ENCODE data around the gene KIAA2012.
"Not testable (repeated sequence)": the region's sequence is repeated elsewhere in the genome, so short reads cannot be mapped to it uniquely, and the experiment has no call there.

The KIAA2012 gene

DNA sequence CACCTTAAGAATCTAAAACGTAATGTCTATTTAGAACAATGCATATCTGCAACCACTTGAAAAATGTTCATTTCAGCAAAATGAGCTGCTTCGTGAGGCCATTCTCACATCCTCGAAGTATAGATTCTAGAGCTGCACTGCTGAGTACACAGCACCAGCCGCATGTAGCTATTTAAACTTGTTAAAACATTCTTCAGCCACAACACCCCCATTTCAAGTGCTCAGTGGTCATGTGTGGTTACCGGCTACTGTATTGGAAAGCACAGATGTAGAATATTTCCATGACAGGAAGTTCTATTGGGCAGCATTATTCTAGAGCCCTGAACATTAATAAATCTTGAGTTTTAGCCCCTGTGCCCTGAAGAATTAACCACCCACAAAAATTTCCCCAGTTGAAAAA lies 130.3 kb downstream of the KIAA2012 start:
- DNase-seq = no peak

DNA sequence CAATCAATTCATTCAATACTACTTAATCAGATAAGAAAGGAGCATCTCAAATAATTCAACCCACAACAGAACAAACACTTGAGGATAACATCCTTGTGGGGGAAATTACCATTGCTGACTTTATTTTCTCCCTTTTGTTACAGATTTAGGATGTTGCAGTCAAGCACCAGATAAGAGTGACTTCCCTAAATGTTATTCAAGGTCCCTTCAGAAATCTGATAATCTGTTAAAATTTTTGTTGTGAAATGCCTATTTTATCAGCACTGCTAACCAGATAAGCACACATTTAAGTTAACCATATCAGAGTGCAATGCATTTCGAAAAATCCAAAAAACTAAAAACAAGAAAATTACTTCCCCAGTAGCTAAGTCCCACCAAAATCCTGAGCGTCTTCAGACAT lies 131.8 kb downstream of the KIAA2012 start:
- no peak for DNase-seq

DNA sequence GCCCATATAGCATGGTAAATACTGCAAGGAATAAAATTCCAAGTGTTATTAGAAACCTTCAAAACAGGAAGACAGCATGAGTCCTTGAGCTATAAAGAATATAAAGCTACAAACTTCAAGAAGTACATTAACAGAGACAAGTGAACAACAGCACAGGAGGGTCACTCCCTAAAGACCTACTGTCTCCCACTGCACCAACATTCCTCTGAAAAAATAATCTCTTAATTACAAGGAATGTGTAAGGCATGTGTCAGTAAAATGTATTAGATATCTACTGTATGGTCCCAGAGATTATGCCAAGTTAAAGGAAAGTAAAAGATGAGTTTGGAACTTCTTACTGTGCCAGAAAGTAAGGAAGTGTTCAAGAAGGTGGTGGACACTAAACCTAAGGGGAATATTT lies 135.5 kb downstream of the KIAA2012 start:
- no peak for DNase-seq

DNA sequence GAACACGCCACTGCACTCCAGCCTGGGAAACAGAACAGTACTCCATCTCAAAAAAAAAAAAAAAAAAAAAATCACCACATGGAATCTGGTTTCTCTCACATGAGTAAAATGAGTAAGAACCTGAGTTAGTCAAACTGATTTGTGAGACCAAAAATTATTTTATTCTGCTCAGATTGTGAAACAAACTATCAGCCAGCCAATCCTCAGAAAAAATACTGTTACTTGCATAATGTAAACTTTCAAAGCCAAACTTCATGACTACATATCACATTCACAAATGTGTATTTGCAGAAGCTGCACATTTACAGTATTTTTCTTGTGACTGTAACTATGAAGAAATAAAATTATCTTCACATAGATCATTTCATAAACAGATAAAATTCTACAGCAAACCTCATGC lies 142.1 kb downstream of the KIAA2012 start:
- no peak for DNase-seq

DNA sequence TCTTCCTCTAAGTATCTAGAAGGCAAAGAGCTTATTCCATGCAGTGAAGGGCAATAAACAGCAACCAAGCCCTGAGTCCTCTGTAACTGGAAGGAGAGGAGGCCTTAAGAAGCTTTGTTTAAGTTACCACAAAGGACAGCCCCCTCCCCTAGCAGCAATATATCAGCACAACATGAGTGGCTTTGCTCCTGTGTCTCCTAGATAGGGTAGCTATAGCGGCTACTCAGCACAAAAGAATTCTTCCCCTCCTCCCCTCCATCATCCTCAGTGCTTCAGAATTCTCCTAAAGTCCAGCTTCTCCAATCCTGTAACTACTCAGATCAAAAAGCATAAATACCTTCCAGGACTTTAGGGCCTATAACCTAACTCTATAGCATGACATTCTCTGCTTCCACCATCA lies 148.8 kb downstream of the KIAA2012 start:
- peak; percentile 36 for DNase-seq

DNA sequence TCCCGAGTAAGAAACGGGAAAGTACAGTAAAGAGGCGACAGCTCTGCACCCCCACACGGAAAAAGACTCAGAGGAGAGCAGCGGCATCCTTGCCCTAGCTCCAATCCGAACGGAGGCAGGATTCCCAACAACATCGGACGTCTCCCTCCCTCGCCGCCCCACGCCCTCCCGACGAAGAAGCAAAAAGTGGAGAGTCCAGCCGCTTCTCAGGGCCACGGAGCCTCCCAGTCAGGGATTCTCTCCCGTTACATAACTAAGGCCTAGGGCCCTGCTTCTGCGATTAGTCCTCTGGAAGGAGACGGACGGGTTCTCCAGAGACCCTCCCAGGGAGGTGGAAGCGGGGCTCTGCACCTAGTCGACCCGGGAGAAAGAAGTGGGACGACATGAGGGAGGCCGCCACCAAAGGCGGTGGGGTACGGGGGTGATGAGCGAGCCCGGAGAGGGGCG lies 164.8 kb downstream of the KIAA2012 start:
- DNase-seq = peak; percentile 70

DNA sequence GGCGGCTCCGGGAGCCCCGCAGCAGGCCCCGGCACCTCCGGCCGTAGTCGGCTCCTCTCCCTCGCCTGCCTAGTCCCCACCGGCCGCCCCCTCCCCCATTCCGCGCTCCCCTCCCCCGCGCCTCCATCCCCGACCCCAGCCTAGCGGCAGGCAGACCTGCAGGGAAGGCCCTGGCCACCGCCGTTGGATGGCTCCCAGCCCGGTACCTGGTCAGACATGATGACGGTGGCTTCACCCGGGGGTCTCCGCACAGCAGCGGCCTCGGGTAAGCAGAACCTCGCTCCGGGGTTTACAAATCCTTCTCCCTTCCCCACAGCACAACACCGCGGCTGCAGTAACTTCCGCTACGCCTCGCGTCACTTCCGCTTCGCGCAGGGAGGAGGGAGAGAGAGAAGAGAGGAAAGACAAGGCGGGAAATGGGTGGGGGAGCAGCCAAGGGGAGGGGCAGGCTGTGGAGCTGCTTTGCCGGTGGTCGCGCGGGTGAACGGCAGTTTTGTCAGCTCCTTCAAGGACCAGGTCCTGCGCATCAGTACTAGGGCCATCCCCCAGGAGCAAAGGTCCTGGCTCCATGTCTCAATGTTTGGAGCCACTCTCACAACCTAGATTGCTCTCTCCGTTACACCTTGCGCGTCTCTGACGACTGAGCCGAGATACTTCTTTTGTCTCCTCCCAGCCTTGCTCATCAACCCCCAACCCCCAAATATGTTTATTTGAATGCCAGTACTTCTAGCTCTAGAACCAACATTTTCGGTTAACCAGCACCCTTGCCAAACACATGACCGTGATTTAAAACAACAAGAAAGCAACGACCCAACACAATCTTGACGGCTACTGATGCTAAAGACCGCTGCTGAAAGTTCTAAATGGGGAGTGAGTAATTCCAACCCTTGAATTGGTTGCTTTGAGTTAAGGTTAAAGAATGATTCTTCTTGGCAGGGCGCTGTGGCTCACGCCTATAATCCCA lies 165.5 kb downstream of the KIAA2012 start, which contains the start of gene SUMO1:
Gene SUMO1, minus strand, starts transcription at position 364 of the 964 bp plus-strand sequence. Its CDS starts 146 bp downstream, at position 218.
- peak; percentile 98 for DNase-seq

DNA sequence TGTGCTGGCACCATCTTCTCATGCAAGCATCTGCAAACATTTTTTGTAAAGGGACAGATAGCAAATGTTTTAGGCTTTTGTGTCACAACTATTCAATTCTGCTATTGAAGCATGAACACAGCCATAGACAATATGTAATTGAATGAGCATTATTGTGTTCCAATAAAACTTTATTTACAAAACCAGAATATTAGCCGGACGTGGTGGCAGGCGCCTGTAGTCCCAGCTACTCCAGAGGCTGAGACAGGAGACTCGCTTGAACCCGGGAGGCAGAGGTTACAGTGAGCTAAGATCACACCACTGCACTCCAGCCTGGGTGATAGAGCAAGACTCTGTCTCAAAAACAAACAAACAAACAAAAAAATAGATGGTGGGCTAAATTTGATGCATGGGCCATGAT lies 174.7 kb downstream of the KIAA2012 start:
- not testable (repeated sequence) for DNase-seq

DNA sequence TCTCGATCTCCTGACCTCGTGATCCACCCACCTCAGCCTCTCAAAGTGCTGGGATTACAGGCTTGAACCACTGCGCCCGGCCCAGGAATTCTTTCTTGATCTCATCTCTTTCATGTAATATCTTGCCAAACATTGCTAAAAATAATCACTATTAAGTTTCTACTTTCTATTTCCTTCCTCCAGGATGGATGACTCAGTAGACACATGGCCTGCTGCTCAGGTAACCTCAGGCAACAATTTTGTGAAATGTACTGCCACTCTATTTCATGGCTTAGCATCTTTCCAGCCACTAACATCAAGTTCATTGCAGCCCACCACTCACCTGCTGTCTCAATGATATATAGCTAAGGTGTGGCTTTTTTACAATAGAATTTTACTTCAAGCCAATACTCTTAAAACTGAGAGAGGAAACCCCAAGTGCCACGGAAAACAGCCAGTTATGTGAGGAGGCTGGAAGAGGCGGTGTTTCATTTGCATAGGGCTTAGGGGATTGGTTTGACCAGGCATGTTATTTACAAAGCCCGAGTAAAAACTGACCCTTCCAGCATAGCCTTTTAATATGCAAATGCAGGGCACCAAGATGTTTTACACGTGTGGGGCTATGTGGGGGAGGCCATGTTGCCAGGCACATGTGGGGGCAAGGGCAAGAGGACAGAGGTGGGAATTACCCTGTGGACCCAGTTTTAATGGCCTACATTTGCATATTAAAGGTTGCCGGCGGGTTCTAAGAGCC lies 176.6 kb downstream of the KIAA2012 start:
- no peak for DNase-seq

DNA sequence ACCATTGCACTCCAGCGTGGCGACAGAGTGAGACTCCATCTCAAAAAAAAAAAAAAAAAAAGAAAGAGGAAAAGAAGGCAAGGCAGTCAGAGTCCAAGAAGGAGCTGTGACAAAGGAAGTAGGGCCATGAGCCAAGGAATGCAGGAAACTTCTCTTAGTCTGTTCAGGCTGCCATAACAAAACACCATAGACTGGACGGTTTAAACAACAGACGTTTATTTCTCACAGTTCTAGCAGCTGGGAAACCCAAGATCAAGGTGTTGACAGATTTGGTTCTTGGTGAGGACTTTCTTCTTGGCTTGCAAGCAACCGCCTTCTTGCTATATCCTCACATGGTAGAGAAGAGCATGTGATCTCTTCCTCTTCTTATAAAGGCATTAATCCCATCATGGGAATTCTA lies 178.4 kb downstream of the KIAA2012 start:
- DNase-seq = no peak
